ENCODE results near the gene DOCK11.

GRCh38 chrX:118493016-118493415 lies 2.6 kb upstream of the DOCK11 start:
- no peak for TF ChIP-seq CTCF (IDR thresholded peaks at IDR 0.05; ENCODE audit: poor library complexity)
- TF ChIP-seq EZH2 (IDR thresholded peaks at IDR 0.05; ENCODE audit: borderline replicate concordance), result no peak

Data from hepatocyte (in vitro differentiated cells).